Epithelial cell of prostate (primary cell): ENCODE measurements around the gene ERC2.

Experiments
- DNase-seq: peaks from one replicate; pipeline ENCODE4 v3.0.0-alpha.2; 2011; ENCODE audit warnings: low read depth, low spot score
- H3K27ac ChIP-seq: fragments of 450-650 bp; 2 replicates; pipeline ENCODE4 v1.5.1; 2017; ENCODE audit warnings: mild to moderate bottlenecking

The ERC2 gene

DNA sequence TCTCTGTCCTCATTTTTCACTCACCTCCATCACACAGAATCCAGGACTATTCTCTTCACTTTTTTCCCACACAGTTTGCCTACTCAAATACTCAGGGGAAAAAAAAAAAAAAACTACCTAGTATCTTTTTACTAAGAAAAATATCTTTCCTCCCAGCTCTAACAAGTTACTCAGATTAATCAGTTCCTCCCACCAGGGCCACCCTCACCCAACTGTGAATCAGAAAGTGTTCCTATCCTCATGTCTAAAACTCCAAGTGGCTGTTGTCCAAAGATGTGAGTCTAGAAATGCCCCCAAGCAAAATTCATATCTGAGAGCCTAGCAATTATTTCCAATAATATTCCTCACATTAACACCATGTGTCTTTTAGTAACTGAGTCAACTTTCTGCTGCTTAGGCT is 268.0 kb downstream of the ERC2 start:
- no peak for DNase-seq
- H3K27ac ChIP-seq, result no peak overlapping the region

DNA sequence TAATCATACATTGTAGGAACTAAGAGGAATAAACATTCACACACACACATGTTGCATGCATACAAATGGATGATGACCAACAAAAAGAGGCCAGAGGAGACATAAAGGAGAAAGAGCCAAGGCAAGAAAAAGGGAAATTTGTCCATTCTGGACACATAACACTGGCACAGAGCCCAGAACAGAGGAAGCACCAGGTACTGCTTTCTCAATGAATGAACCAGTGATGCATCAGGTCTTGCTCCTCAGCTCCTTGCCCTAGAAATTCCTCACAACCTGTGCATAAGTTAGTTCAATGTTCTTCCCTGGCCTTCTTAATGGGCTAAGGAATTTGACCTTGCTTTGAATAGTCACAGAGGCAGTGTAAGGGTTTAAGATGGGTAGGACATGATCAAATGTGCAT is 270.3 kb downstream of the ERC2 start:
- no peak for DNase-seq
- H3K27ac ChIP-seq, result no peak overlapping the region

DNA sequence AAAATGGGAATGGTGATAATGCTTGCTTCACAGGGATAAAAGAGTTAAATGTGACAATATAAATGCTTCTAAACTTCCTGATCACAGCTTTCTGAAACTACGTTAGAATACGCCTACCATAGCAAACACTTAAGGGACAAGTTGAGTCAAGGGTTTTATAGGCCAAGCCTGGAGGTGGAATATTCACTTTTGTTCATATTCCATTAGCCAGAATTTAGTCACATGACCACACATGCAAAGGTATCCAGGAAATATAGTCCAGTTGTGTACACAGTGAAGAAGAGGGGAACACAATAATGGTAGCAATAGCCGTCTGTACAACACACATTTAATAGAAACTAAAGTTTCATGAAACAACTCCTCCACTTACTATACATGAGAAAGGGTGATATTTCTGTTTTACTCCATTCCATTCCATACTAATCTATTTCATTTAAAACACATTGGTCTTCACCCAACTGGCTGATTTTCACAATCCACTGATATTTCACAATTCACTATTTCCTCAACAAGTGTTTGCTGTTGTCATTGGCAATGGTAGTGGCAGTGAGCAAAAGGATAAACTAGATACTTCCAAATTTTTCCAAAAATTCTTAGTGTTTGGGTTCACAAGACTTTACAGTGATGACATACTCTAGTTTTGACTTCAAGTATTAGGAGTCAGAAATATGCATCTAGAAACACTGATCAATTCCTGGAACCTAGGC is 270.9 kb downstream of the ERC2 start:
- no peak for DNase-seq
- no peak overlapping the region for H3K27ac ChIP-seq

DNA sequence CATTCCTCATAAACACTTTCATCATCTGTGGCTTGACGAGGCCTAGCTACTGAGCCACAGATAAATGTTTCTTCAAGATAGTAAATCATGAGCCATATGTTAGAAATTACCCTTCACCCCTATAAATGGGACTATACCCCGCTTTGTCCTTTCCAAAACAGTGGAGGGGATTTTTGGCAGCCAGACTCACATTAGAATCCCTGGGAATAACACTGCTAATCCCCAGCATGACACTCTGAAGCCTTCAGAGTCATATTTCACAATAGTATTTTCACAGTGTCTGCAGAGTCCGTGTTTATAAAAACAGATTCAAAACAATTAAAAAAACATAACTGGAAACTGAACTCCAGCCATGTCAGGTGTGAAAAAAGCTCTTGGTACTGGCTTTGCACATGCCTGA is 271.6 kb downstream of the ERC2 start:
- DNase-seq, result no peak

DNA sequence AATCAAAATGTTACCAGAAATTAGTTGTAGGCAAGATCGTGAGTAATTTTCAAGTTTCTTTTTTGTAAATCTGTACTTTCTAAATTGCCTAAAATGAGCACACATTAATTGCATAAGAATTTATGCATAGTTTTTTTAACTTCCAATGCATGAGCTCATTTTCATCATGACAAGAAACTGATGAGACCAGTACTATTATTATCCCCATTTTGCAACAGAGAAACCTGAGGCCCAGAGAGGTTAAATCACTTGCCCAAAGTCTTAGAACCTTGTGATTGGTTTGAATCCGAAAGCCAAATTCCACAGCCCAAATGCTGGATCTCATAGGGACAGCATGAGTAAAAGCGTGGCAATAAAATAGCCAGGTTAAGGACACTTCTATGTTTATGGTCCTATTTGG is 274.7 kb downstream of the ERC2 start:
- H3K27ac ChIP-seq, result no peak overlapping the region
- no peak for DNase-seq

More for the DNA sequence above, 271.6 kb downstream of the ERC2 start:
- H3K27ac ChIP-seq, result no peak overlapping the region

DNA sequence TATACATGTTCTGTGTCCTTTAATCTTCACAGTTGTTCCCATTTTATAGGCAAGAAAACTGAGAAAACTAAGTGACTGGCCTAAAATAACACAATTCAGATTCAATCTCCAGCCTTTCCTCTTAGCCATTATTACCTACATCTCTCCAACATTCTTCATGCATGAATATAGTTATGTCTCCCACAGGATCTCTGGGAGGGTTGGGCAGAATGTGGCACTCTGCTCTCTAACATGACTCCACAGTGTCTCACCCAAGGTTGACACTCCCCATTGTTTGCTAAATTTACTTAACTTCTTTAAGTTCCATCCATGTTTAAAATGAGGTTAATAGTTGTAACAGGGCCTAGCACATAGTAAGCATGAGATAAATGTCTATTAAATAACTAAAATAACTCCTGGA is 276.3 kb downstream of the ERC2 start:
- H3K27ac ChIP-seq, result no peak overlapping the region
- DNase-seq, result no peak

DNA sequence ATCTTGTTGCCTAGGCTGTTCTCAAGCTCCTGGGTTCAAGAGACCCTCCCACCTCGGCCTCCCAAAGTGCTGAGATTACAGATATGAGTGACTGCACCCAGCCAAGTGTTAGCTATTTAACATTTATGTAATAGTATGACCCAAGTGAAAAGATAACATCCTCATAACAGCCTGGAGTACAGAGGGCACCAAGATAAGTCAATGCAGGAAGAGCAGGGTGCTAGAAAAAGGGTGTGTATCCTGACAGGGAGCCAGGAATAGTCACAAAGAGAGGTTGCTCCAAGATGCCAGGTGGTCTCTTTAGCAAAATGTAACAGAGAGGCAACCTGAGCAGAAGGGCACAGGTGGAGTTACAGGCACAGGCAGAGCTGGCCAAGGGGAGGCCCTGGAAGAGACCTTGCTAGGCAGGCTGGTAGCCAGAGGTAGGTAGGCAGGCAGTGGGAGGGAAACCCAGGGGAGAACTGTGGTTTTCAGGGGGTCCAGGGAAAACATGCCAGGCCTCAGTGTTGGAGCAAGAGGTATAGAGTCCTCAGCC is 277.4 kb downstream of the ERC2 start:
- no peak for DNase-seq
- no peak overlapping the region for H3K27ac ChIP-seq

DNA sequence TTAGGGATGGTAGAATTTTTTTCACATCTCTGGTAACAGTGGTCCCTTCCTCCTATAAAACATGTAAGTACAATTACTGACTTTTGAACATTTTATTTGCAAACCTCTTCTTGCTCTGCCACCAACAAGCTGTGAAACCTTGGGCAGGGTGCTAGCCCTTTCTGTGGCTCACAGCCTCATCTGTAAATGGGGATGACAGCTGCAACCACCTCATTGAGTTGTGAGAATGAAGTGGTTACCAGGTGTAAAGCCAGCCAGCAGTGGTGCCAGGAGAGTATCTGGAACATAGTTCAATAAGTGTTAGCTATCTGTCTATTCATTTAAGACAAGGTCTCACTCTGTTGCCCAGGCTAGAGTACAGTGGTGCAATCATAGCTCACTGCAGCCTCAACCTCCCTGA is 278.1 kb downstream of the ERC2 start:
- no peak for DNase-seq
- H3K27ac ChIP-seq, result no peak overlapping the region

DNA sequence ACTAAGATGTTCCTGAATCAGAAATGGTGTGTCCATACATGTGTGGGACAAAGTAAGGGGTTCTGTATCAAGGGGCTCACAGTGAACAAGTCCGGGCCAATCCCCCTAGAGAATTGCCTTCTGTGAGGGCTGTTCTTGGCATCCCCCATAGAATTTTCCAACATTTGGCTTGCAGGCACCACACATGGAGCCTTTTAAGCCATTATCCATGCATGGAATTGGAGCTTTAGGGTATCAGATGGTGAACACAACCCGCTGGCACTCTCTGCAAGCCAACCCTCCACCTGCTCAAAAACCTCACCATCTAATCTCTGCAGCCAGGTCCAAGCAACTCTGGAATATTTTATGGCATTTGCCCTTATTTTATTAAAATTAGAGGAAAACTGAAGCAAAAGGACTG is 278.7 kb downstream of the ERC2 start:
- DNase-seq, result no peak
- no peak overlapping the region for H3K27ac ChIP-seq

DNA sequence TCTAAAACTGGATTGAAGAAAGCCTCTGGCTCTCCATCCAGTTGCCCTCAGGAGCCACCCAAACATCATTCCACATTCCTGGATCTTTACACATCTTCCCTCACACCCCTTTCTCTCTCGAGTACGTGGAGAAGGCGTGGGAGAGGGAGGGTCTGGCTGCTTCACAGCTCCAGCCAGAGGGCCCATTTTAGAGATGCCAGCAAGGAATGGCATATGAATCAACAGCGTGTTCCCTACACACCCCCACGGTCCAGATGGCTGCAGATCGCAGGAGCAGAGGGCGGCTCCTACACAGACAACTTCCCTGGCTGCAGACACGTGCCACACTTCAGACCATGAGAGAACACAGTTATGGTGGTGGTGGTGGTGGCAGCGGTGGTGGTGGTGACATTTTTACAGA is 280.1 kb downstream of the ERC2 start:
- H3K27ac ChIP-seq, result no peak overlapping the region
- no peak for DNase-seq

DNA sequence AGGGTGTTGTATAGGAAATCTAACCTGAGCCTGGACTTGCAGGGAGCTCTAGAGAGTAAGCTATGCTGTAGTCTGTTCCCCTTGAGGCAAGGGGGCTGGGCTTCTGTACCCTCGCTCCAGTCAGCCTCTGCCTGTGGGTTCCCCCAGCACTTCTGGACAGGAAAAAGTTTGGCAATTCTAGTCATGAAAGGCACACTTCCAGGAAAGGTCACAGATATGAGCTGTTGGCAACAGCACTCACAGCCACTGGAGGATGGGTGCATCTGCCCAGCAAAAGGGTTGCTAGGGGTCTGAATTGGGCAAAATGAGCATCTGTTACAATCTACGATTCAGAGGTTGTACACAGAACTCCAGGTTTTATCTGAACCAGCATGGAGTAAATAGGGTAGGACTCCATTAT is 281.2 kb downstream of the ERC2 start:
- H3K27ac ChIP-seq, result no peak overlapping the region
- DNase-seq, result no peak

DNA sequence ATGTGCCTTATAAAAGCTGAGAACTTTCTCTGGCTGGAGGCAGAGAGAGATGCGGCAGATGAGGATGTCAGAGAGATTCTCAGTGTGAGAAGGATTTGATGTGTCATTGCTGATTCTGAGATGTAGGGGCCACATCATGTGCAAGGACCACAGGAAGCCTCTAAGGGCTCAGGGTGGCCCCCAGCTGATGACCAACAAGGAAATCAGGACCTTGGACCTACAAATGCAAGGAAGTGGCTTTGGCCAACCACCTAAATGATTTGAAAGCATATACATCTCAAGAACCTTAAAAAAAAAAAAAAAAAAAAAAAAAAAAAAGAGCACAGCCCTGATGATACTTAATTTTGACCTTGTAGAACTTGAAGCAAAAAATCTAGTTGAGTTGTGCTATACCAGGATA is 282.4 kb downstream of the ERC2 start:
- DNase-seq, result no peak
- H3K27ac ChIP-seq, result no peak overlapping the region

DNA sequence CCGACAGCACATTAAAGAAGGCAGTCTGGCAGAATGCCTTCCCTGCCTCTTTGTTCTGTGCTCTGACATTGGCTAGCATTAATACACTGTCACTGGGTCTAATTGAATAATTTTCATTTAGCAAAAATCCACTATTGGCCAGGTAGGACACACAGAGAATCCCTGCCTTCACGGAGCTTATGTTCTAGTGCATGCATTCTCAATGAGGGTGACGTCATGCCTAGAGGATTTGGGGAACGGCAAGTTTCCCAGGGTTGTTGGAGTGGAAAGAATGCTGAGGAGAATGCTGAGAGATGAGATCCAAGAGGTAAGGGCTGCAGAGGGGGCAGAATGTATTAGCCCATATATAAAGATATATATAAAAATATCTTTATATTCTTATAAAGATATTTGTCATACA is 284.7 kb downstream of the ERC2 start:
- DNase-seq, result no peak

DNA sequence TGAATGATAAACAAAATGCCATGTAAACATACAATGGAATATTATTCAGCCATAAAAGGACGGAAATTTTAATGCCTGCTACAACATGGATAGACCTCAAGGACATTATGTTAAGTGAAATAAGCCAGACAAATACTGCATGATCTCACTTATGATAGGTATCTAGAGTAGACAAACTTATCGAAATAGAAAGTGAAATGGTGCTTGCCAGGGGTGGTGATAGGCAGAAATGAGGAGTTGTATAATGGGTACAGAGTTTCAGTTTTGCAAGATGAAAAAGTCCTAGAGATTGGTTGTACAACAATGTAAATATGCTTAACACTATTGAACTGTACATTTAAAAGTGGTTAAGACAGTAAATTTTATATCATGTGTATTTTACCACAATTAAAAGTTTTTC is 287.8 kb downstream of the ERC2 start:
- no peak overlapping the region for H3K27ac ChIP-seq
- no peak for DNase-seq

More for the DNA sequence above, 284.7 kb downstream of the ERC2 start:
- no peak overlapping the region for H3K27ac ChIP-seq

DNA sequence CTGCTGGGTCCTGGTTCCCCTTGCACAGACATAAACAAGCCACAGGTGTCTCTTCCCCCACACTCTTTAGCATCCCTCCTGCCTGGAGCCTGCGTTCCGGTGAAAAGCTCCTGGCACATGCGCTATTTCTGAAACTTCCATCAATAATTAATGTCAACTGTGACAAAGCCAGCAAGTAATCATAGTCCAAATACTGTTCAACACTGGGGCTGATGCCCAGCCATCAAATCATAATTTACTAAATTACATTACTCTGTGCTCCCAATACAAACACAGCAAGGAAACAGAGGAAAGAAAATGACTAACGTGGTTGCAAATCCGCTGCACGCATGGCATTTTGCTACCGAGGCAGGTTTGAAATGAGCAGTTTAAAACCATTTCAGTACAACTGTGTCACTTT is 294.7 kb downstream of the ERC2 start:
- DNase-seq, result no peak
- H3K27ac ChIP-seq, result no peak overlapping the region

DNA sequence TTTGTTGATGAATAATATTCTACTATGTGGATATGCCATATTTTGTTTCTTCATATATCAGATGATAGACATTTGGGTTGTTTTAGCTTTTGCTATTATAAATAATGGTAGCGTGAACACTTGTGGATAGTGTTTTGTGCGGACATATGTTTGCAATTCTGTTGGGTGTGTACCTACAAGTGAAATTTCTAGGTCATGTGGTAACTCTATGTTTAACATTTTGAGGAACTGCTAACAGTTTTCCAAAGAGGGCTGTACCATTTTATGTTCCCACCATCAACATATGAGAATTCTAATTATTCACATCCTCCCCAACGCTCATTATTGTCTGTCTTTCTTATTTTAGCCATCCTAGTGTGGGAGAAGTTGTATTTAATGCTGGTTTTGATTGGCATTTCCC is 303.8 kb downstream of the ERC2 start:
- no peak overlapping the region for H3K27ac ChIP-seq
- no peak for DNase-seq

DNA sequence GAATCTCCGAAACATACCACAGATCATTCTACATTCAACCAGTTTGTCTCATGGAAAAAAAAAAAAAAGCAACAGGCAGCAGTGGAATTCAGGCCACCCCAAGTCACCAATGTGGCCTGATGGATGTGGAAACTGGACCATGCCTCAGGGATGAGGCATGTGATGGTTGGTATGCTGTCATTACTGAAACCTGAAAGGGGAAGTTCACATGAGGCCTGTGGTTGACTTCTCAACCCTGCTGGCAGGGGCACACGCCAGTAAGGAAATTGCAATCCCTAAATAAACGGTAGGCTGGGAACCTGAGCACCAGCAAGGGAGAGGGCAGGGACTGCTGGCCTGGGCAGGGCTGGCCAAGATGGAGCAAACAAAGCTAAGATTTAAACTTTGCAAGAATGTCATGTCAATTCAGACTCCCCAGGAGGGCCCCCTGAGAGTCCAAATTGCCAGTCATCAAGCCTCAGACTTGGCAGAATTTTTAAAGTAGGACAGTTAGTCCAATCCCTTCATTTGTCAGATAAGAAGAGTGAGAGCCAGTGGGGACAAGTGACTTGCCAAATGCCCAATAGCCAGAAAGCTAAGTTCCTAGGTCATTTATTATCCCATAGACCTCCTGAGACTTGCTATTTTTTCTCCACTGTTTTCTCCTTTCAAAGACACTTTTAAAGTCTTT is 310.4 kb downstream of the ERC2 start:
- H3K27ac ChIP-seq, result no peak overlapping the region
- no peak for DNase-seq

DNA sequence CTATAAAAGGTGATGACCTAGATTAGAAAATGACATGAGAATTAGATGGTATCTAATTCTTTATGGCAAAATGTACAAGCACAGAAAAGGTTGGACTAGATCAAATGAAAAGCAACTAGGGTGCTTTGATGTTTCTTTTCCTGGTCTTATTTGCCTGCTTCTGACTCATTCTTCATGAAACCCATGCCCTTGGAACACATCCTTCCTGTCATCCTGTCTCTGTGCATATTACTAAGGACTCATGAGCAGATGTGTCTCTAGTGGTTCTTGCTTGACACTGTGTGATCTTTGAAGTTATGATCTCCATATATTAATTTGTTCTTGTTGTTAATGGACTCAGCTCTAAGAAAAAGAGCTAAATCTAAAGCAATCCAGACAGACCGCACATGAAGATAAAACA is 314.0 kb downstream of the ERC2 start:
- H3K27ac ChIP-seq, result no peak overlapping the region
- DNase-seq, result no peak

DNA sequence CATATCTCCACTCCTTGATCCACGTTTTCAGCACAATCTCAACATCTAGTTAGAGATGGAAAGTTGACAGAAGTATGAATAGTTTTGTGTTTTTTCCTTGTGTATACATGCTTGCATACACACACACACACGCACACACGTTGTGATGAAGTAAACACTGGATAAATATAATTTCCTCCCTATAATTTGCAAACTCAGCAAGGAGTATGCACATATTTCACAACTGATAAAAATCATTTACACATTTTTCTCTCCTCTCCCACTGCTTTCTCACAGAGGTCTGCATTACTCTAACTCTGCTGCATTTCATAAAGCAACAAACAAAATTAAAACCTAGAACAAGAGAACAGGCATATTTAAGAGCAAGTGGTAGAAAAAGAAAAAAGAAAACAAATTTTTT is 320.9 kb downstream of the ERC2 start:
- no peak for DNase-seq

DNA sequence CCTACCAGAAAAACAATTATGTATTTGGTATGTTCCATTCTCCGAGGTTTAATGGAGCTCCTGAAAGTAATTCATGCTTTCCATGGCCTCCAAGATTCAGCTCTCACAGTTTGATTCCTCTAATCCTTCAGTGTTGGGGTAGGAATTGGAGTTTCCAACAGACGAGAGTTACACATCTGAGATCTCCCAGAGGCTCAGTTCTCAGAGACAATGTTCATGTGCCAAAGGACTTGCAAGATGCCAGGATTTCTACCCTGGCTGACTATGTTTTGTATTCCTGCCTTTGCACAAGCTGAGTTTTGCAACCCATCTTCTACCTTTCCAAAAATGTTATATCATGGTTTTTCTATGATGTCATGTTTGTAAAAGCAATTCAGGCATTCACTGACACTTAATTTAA is 322.9 kb downstream of the ERC2 start:
- H3K27ac ChIP-seq, result no peak overlapping the region
- no peak for DNase-seq

More for the DNA sequence above, 320.9 kb downstream of the ERC2 start:
- no peak overlapping the region for H3K27ac ChIP-seq

DNA sequence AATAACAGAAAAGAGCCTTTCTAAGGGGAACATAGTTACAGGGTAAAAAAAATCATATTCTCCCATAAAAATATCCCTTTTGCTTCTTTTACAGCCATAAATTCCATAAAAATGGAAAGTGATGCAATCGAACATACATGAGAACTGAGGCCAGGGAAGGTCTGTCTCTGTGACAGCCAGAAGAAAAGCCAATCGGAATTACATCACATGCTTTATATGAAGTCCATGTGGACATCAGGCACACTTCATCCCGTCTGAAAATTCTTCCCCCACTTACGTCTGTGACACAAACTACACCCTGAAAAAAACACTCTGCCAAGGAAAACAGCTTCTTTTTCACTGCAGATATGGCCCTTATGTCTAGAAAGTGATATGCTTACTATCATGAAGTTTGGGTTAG is 323.5 kb downstream of the ERC2 start:
- no peak for DNase-seq
- H3K27ac ChIP-seq, result no peak overlapping the region

DNA sequence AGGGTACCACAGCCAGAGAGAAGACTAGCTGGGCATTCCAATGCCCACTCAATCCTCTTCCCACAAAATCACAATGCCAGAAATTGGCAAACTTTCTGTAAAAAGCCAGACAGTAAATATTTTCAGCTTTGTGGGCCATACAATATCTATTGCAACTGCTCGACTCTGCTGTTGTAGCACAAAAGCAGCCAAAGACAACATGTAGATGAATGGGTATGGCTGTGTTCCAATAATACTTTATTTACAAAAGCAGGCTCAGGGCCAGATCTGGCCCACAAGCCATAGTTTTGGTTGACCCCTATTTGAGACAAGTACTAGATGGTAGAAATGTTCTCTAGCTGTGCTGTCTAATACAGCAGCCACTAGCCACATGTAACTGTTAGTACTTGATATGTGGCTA is 330.9 kb downstream of the ERC2 start:
- DNase-seq, result no peak
- H3K27ac ChIP-seq, result no peak overlapping the region
